Measurements from ENCODE around the gene UBE2QL1.

Gene UBE2QL1

DNA sequence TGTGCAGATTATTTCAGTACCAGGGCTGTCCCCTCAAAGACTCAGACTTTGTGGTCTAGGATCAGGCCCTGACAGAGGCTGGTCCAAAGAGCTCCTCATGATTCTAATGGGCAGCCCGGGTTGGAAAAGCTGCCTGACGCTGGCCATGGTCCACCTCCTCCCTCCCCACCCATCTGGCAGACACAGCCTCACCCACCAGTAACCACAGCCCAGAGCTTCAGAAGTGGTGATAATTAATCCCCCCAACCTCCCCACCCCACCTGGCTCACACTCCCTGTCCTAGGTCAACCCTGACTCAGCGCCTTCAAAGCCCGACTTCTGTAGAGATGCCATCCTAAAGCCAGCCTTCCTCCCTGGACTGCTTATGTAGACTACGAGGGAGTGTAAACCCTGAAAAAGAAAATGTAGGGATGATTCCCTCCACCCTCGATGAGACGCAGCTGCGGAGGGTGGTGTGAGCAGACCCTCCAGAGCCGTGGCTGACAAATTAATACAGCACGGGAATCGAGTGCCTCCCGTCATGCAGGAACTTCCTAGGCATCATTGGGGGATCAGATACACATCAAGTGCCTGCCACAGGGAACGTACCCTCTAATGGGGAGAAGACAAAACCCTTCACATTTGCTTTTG is 7.0 kb downstream of the UBE2QL1 start:
- no peak for DNase-seq

DNA sequence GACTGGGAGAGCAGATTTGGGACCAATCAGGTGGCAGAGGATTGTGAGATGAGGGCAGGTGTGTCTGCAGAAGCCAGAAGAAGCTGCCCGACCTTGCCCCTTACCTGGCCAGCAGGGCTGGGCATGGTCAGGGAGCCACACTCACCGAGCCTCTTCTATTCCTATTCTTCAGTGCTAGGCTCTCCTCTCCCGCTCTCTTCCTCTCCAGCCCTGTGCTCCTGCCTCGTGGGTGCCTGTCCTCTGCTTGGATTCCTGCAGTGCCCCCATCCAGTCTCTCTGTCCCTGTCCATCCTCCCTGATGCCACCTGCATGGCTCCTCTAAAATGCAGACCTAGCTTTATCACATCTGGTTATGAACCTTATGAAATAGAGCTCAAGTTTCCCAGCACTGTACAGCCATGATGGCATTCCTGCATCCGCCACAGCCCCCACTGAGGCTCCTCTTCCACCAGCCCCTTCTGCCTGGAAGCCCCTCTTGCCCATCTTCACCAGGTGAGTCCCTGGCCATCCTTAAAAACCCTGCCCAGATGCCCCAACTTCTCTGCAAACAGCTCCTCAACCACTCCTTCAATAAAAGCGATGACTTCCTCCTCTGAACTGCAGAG is 8.2 kb downstream of the UBE2QL1 start:
- DNase-seq, result no peak

DNA sequence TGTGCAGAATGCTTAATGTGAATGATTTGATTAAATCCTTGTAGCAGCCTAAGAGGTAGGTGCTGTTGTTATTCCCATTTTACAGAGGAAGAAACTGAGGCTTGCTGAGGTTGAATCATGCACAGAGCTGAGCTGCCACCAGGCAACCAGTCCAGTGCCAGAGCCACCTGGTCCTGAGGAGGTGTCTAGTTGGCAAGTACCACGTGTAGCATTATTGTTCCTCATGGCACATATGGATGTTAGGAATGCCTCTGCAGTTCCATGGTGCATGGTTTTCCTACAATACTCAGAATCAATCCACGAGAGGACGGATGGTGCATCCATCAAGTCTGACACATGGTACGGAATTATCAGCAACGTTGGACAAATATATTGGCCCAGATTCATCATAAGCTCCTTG is 8.9 kb downstream of the UBE2QL1 start:
- DNase-seq, result no peak

DNA sequence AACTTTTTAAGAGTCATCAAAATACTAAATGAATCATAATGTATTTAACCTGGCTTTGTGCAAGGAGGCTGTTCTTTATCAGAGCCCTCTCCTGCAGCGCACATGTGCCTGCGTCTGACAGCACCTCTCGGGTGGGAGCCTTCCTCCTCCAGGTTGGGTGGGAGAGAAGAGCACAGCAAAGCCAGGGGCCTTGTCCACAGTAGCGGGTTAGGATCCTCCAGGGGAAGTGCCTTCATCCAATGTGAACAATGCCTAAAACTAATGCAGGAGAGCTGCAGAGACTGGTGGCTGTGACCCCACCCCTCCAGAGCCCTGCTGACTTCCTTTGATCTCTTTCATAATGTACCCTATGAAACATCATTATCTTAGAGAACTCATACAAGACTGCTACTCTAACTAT is 10.2 kb downstream of the UBE2QL1 start:
- DNase-seq, result no peak

DNA sequence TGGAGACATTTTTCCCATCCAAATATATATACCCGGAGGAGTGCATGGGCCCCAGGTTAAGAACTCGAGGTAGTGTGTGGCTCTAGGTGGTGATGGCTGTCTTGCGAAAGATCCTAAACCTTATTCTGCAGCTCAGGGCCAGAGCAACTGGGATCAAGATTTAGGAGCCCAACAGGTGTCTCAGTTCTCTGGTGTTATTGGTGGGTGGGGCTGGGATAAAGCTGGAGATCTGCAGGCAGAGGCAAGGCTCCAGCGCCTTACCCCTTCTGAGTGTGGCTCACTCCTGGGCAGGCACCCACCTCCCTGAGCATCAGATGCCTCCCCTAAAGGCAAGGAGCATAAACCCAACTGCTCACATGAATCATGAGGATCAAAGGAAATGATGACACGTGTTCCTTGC is 11.2 kb downstream of the UBE2QL1 start:
- DNase-seq, result no peak

DNA sequence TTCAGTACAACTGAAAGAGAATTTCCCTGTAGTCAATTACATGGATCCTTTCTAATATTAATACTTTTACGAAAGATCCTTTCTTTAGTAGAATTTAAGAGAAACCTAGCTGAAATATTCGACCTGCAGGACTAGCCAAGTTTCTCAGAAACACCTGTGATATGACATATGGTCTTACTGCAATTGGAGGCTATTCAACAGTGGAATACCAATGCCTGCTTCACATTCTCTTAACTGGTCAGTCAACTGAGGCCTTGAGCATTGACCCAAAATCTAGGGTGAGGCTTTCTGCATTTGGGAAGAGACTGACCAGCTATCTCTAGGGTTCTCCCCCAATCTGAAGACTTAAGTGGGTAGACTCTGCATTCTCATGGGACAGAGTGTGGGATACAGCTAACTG is 12.3 kb downstream of the UBE2QL1 start:
- no peak for DNase-seq

DNA sequence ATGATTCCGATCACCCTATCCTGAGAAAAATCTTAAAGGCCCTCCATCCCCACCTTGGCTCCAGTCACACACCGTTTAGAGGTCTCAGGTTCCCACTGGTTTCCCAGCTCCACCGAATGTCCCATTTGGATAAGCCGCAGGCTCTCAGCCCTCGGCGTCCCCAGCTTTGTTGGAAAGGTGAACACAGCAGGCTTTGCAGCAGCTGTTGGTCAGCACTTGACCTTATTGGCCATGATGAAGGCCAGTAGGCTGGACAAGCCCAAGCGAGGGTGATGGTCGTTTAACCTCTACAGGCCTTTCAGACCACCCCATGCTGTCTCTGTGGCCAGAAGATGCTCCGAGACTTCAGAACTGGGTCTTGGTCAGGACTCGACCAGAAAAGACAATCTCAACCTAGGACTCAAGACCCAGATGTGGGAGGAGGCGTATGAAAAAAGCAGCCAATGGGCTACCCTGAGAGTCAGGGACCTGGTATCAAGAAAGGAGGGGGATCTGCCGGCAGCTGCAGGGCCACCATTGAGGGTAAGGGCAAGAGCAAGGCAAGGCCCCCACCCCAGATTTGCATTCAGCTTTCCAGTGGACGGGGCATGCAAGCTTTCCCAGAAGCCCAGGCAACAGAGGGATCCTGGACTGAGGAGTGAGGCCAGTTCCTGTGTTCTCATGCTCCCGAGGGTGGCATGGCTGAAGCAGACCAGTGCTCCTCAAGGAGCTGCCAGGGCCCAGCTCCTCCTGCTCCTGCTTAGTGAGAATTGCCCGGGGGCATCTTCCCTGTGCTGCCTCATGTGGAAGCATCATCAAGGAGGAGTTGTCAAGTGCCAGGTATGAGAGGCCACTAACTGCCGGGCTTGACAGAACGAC is 13.4 kb downstream of the UBE2QL1 start:
- DNase-seq, result no peak

DNA sequence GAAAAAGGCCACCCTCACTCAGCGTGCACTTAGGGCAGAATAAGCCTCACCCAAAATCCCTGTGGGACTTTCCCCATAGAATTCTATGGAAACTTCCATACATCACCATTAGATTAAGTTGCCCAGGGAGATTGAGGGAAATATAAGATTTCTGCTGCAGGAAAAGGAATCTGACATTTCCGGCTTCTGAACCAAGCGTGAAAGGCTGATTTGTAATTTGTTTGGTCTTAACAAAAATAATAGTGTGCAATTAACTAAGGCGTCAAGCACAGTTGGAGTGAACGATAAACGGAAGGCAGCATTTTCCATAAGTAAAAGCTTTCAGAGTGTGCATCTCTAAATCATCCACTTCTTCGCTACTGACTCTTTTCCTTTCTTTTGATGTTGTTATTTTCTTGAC is 14.0 kb downstream of the UBE2QL1 start:
- DNase-seq, result no peak

DNA sequence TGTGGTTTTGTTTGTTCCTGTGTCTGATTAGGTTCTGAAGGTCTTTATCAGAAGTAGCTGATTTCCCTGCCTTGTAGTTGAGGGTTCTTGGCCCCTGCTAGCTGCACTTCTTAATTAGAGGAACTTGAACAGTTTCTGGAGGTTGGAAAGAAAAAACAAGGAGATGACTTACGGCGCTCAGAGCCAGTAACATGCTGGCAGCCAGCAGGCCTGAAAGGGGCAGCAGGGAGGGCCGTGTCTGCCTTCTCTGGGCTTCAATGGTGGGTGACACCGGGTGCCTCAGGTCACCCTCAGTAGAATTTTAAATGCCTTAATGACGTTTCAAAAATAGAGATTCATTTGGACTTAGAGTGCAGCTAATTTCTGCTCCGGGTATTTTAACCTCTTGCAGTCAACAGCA is 15.8 kb downstream of the UBE2QL1 start:
- no peak for DNase-seq

DNA sequence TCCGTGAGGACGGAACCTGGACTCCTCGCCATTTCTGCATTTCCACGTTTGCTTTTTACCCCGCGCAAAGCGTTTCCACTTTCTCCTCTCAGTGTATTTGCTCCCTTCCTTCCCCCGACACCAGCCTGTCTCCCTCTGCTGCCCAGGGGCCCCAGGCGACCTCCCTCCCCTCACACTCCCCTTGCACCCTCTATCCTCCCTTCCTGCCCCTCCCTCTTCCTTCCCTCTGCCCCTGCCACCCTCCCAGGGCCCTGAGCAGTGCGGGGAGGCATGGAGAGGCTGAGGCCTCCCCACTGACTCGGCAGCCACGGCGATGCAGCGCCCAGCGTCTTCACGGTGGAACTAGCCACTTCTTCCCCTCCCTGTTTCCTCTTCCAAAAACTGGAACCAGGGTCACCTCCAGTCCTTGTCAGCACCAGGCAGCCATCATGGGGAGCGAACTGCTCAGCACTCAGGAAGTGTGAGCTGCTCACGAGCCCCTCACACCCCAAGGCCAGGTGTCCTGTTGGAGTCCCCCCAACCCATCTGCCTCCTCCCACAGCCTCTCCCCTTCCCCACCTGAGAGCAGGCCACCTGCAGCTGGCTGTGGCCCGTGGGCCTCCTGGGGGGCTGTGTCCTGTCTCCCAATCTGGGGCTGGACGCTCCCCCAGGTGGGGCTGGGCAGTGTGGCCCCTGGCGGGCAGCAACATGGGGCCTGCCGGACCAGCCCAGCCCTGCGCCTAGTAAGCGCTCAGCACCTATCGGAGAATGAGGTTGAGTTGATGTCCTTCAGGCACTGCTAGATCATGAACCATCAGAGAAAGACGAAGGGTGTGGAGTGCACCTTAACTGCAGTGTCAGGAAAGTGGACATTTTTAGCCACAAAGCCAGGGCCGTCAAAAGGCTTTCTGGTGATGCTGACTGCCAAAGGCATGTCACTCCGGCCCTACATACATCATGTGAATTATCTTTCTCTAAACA is 17.5 kb downstream of the UBE2QL1 start:
- DNase-seq, result no peak

DNA sequence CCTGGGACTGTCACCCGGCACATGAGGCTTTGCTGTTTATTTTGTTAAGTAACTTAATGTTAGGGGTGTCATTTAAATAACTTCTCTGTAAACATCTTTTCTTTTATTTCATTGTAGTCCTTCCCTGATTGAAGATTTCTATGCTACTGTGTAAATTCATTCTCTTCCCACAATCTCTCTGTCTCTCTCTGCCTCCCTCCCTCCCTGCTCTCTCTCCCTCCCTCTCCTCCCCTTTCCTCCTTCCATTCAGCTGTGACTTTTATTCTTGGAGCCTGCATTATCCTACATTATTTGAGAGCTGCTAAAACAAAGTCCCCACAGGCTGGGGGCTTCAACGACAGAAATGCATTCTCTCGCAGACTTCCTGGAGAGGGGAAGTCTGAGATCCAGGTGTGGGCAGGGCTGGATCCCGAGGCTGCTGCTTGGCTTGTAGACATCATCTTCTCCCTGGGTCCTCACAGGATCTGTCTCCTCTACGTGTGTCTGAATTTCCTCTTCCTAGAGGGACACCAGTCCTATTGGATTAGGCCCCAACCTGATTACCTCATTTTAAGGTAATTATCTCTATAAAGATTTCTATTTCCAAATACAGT is 18.4 kb downstream of the UBE2QL1 start:
- no peak for DNase-seq

DNA sequence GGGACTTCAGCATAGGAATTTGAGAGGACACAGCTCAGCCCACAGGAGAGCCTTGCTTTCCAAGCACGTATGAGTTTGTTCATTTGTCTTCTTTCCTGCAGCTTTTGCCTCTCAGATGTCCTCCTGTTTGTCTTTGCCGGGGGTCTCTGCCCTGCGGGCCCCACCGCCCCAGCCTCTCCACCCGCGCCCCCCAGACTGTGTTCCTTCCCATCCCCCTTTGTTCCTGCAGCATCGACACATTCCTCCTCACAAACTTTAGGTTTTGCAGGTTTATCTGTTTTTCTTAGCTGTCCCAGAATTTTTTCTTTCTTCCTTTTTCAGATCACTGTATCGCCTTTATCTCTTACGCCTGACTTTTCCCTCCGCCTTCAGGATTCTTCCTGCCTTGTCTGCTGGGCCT is 18.9 kb downstream of the UBE2QL1 start:
- DNase-seq, result no peak

DNA sequence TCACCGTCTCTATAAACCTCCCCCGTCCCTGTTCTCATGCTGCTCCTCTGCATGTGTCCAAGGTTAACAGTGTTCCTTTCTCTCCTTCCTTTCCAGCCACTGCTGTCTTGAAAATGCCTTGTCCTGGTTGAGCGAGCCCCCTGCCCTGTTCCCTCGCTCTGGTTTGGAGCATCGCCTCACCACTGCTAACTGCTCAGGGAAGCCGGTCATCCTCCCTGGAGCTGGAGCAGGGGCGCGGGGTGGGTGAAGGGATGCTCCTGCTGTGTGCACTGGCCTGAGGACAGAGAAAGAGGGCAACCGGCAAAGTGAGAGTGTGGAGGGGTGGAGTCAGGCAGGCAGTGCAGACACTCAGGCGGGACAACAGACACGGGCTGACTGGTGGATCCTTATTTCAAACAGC is 19.4 kb downstream of the UBE2QL1 start:
- no peak for DNase-seq

DNA sequence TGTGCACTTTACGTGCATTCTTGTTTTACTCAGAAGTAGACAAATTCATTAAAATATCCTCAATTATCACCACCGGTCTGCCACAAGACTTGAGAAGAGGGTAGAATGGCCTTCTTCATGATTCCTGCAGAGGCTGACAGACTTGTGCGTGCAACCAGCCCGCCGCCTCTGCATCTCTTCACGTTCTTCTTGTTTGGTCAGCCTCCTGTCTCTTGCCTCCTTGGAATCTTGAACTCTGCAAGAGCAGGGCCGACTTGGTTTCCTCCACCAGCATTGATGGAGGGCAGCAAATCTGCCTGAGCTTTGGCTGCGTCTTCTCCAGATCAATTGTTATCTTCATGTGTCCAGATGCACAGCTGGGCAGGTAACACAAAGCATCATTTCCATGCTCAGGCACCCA is 20.2 kb downstream of the UBE2QL1 start:
- DNase-seq, result no peak

DNA sequence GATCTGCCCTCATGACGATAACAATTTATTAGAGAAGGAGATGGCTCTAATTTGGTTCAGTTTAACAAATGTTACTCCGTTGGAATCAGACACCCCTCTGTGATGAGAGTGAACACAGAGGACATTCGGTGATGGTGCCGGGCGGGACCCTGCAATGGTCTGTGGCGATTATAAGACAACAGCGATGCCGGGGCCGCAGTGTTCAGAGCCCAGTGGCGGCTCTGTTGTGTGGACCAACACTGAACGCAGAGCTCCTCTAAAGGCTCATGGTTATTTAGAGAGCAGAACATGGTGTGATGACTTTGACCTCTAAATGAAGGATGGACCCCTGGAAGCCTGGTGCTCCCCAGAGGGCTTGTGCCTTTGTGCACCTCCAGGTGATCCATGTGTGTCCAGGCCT is 21.2 kb downstream of the UBE2QL1 start:
- DNase-seq, result no peak

DNA sequence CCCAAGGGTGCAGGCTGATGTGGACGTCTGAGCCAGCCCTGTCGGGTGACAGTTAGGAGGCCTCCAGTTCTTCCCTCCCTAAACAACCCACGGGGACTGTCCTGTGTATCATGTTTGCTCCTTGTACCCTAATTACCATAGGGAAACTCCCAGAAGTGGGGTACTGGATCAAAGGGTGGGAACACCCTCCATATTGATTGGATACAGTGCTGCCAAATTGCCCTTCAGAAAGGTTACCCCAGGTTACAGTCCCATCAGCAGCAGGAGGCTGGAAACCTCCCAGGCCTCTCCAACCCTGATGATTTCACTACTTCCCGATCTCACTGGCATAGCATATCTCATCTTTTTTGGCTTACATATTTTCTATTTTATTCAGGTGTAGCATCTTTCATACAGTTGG is 22.0 kb downstream of the UBE2QL1 start:
- DNase-seq, result no peak

DNA sequence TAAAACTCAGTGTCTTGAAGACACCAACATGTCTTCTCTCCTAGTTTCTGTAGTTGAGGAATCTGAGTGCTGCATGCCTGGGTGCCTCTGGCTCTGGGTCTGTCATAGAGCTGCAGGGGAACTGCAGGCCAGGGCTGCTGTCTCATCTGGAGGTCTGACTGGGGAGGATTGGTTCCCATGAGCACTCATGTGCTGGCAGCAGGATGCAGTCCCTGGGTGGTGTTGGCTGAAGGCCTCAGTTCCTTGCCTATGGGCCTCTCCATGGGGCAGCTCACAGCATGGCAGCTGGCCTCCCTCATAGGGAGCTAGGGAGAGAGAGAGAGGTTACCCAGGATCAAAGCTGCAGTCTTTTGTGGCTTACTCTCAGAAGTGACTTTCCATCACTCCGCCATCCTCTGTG is 22.6 kb downstream of the UBE2QL1 start:
- DNase-seq, result no peak

DNA sequence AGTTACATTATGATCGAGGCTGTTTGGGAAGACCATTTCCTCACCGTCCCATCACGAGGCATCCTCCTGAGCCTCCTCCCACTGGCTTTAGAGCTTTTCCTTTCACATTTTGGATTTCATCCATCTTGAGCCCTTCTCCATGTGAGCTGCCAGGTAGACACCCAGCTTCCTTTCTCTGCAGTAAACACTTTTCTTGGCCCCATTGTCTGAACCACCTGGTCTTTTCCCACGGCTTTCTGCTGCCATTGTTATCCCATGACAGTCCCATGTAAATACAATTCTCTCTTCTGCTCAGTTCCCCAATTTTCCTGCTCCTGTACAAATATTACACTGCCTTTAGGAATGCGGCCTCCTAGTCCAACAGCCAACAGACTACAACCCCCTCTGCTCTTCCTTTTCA is 24.1 kb downstream of the UBE2QL1 start:
- no peak for DNase-seq

DNA sequence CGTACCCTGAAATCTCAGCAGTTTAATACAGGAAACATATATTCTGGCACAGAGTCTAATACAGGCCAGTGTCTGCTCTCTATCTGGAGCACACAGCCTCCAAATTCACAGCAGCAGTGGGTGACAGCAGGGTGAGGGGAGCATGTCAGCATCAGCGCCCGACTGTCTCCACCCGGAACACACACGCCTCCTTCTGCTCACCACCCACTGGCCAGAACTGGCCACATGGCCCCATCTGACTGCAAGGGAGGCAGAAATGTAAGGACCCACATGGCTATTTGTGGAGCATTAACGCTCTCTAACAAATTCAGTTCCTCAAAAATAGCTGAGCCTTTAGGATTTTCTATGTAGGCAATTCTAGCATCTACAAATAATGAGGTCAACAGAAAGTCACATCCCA is 24.6 kb downstream of the UBE2QL1 start:
- DNase-seq, result no peak

DNA sequence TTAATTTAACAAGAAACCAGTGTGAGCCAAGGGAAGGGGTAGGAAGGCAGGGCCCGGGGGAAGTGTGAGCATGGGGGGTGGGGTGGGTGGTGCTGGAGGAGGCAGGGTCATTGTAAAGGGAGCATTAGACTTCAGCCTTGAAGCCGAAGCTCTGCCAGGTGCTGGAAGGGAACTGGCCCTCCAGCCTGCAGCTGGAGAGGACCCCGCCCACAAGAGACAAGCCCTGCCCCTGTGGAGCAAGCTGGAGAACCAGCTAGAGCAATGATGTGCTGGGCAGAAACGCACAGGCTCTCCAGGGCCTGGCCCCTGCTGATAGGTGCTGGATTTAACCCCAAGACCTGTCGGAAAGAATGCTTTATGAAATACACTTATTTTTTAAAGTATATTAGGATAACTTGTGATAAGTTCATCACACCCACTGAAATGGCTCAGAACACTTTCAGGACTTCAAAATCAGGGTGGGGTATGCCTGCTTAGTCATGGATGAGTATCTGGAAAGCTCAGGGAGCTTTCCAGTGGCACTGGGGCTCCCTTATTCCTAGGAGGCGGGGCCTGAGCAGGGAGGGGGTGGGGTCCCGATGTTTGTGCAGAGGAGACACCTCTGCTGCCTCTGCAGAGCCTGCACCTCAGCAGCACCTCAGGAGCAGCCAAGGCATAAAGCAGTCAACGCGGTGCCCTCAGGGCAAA is 27.1 kb downstream of the UBE2QL1 start:
- DNase-seq, result no peak

DNA sequence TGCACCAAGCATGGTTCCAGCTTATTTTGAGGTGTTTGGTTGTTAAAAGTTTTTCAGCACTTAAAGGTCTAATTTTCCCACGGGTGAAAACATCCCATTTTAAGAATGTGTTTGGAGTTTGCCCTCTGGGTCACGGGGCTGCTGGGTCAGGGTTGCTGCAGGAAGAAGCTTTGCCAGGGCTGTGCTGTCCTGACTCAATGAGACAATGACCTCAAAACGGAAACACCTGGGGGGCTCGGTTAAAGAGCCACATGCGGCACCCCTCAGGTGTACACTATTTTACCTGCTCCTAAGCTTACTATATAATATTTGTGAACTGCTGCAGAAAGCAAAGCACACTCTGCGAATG is 27.6 kb downstream of the UBE2QL1 start:
- no peak for DNase-seq

DNA sequence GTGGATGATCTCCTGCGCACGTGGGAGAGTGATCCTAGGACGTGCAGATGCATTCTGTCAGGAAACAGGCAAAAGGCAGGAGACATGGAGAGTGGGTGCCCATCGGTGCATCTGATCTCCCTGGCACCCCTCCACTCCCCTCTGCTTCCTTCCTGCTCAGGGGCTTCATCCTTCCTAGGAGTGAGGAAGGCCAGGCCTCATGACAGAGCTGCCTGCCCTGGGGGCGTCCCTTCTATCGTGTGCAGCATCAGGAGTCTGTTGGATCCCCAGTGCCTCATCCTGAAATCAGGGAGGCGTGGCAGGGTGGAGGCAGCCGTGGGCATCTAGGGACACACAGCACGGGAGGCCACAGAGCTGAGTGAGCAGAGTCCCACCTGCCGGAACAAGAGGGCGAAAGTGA is 30.1 kb downstream of the UBE2QL1 start:
- no peak for DNase-seq

All from activated naive CD4-positive, alpha-beta T cell (primary cell).